ENCODE results near the gene NUDT11. TPM values are rescaled to one million over a fixed set of nuclear protein-coding genes. Genes with fewer than 3 reads are reported as not detected.
"Not testable (repeated sequence)": the region's sequence is repeated elsewhere in the genome, so short reads cannot be mapped to it uniquely, and the experiment has no call there.

The NUDT11 gene
- total and polyA plus RNA-seq, 10 donors = 0.16 to 0.77 (median 0.38) TPM; not detected in 2

- H3K36me3 ChIP-seq = no peaks in the 10 kb centered on the region
Observed at GRCh38 chrX:51494409-51494808, 2.0 kb downstream of the NUDT11 start.

GRCh38 chrX:51487960-51488267 is 8.5 kb downstream of the NUDT11 start:
- Histone ChIP-seq H3K9me3 (no peaks in the 10 kb centered on the region), H3K27me3 (replicated peaks in 1 of 7) (peaks cover 0 to 13% (median 0%) of the 10 kb centered on the region in 7 donors), H3K4me1 (no peaks in the 10 kb centered on the region), H3K36me3 (no peaks in the 10 kb centered on the region), H3K4me3 (no peak overlapping the region), H3K27ac (no peak overlapping the region)
- TF ChIP-seq CTCF (IDR thresholded peaks at IDR 0.05 in 8 of 11, conservative IDR thresholded peaks at IDR 0.05 in 3 of 11) = no peak
- TF ChIP-seq POLR2AphosphoS5 (IDR thresholded peaks at IDR 0.05) = no peak
- intact Hi-C loops (cut with DNase I; ENCODE audit: low total_unique reads) = no loop called here
- DNase-seq = no peak
- 73 to 97% (median 83%) methylated on average over 2 of the region's 2 CpGs for WGBS, 5 donors

More at GRCh38 chrX:51494409-51494808, 2.0 kb downstream of the NUDT11 start:
- DNase-seq = no peak
- peaks cover 0 to 49% (median 6%) of the 10 kb centered on the region in 7 donors for H3K27me3 ChIP-seq (replicated peaks in 1 of 7)
- 29 to 53% (median 42%) methylated on average over 4 of the region's 4 CpGs for WGBS, 5 donors
- H3K4me1 ChIP-seq = peaks cover 0 to 3% (median 0%) of the 10 kb centered on the region in 6 donors
- no peaks in the 10 kb centered on the region for H3K9me3 ChIP-seq
- H3K4me3 ChIP-seq = no peak overlapping the region
- H3K27ac ChIP-seq = no peak overlapping the region
- no peak for TF ChIP-seq CTCF (IDR thresholded peaks at IDR 0.05 in 8 of 11, conservative IDR thresholded peaks at IDR 0.05 in 3 of 11)
- TF ChIP-seq POLR2A (IDR thresholded peaks at IDR 0.05) = no peak
- TF ChIP-seq POLR2AphosphoS5 (IDR thresholded peaks at IDR 0.05) = no peak
- intact Hi-C loops (cut with DNase I; ENCODE audit: low total_unique reads) = no loop called here

- no peak for DNase-seq
- Histone ChIP-seq H3K9me3 (no peaks in the 10 kb centered on the region), H3K27me3 (replicated peaks in 1 of 7) (peaks cover 0 to 3% (median 0%) of the 10 kb centered on the region in 7 donors), H3K27ac (no peak overlapping the region), H3K36me3 (no peaks in the 10 kb centered on the region), H3K4me3 (no peak overlapping the region), H3K4me1 (no peaks in the 10 kb centered on the region)
- no peak for TF ChIP-seq CTCF (IDR thresholded peaks at IDR 0.05 in 8 of 11, conservative IDR thresholded peaks at IDR 0.05 in 3 of 11)
- TF ChIP-seq POLR2A (IDR thresholded peaks at IDR 0.05) = no peak
- TF ChIP-seq POLR2AphosphoS5 (IDR thresholded peaks at IDR 0.05) = no peak
- intact Hi-C loops (cut with DNase I; ENCODE audit: low total_unique reads) = no loop called here
- WGBS, 5 donors = 48 to 76% (median 63%) methylated on average over 1 to 6 of the region's 6 CpGs
Observed at GRCh38 chrX:51484616-51485015, 11.8 kb downstream of the NUDT11 start.

- H3K36me3 ChIP-seq; H3K4me1 ChIP-seq; H3K4me3 ChIP-seq; H3K27ac ChIP-seq; H3K9me3 ChIP-seq; H3K27me3 ChIP-seq (replicated peaks in 1 of 7); DNase-seq; intact Hi-C loops (cut with DNase I; ENCODE audit: low total_unique reads): not testable (repeated sequence)
- 74 to 91% (median 84%) methylated on average over 5 of the region's 5 CpGs for WGBS, 5 donors
Observed at GRCh38 chrX:51482411-51482810, 14.0 kb downstream of the NUDT11 start.

- TF ChIP-seq CTCF (IDR thresholded peaks at IDR 0.05 in 8 of 11, conservative IDR thresholded peaks at IDR 0.05 in 3 of 11) = no peak
- TF ChIP-seq POLR2AphosphoS5 (IDR thresholded peaks at IDR 0.05) = no peak
- TF ChIP-seq POLR2A (IDR thresholded peaks at IDR 0.05) = no peak
- intact Hi-C loops (cut with DNase I; ENCODE audit: low total_unique reads) = no loop called here
- 34 to 83% (median 60%) methylated on average over 1 of the region's 1 CpG for WGBS, 5 donors
Observed at GRCh38 chrX:51476930-51477329, 19.5 kb downstream of the NUDT11 start.

More at GRCh38 chrX:51476930-51477329, 19.5 kb downstream of the NUDT11 start:
- H3K4me1 ChIP-seq = no peaks in the 10 kb centered on the region
- H3K4me3 ChIP-seq = no peak overlapping the region
- H3K27ac ChIP-seq = no peak overlapping the region
- no peaks in the 10 kb centered on the region for H3K27me3 ChIP-seq (replicated peaks in 1 of 7)
- peaks cover 0 to 10% (median 0%) of the 10 kb centered on the region in 8 donors for H3K9me3 ChIP-seq
- no peaks in the 10 kb centered on the region for H3K36me3 ChIP-seq
- DNase-seq = no peak
